Measurements from ENCODE around the gene UBE2E2.

DNA sequence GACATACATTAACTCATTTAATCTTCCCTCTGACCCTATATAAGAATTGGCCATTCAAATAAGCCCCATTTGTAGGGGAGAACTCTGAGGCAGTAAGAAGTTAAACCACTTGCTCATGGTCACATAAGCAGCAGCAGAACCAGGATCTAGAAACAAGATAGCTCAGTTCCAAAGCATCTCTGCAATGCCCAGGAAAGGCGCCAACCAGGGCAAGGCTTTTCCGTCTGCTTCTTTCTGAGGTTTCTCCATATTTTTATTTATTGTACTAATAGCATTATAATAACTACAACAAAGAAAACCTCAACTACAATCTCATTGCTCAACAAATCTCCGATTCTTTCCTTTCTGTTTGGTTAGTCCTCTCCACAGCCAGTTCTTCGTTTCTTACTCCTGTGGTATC, 4.3 kb upstream of the UBE2E2 start:
- TF ChIP-seq TCF12 (IDR thresholded peaks at IDR 0.05; ENCODE audit: low read depth) (no peak), MAX (IDR thresholded peaks at IDR 0.05) (no peak), RAD21 (IDR thresholded peaks at IDR 0.05; ENCODE audit: low read depth) (no peak), CEBPB (IDR thresholded peaks at IDR 0.05) (no peak), TEAD4 (IDR thresholded peaks at IDR 0.05) (no peak), EP300 (IDR thresholded peaks at IDR 0.05; ENCODE audit: borderline replicate concordance) (no peak), CREB1 (IDR thresholded peaks at IDR 0.05; ENCODE audit: low read depth) (no peak), ZBTB7A (IDR thresholded peaks at IDR 0.05; ENCODE audit: low read depth) (no peak), NFIC (IDR thresholded peaks at IDR 0.05) (no peak), TAF1 (IDR thresholded peaks at IDR 0.05; ENCODE audit: low read depth) (no peak), FOXM1 (IDR thresholded peaks at IDR 0.05; ENCODE audit: borderline replicate concordance, low read depth) (no peak), EGR1 (IDR thresholded peaks at IDR 0.05) (no peak)

Measured in Ishikawa (cell line).